ENCODE measurements around the gene CLCN5. TPM values are rescaled to one million over a fixed set of nuclear protein-coding genes. Genes with fewer than 3 reads are reported as not detected.

The CLCN5 gene
- total RNA-seq, 1 donor from 2014 or later: 8.7 TPM

DNA sequence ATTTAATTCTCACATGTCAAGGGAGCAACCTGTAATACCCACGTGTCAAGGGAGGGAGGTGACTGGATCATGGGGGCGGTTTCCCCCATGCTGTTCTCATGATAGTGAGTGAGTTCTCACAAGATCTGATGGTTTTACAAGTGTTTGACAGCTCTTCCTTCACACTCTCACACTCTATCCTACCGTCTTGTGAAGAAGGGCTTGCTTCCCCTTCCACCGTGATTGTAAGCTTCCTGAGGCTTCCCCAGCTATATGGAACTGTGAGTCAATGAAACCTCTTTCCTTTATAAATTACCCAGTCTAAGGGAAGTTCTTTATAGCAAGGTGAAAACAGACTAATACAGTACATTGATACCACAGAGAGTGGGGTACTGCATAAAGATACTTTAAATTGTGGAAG is 25.4 kb upstream of the CLCN5 start:
- H3K9ac ChIP-seq: no peak overlapping the region
- Mint-ChIP-seq H3K36me3 (no peaks in the 10 kb centered on the region), H3K4me1 (no peaks in the 10 kb centered on the region), H3K4me3 (no peak overlapping the region), H3K27me3 (ENCODE audit: insufficient read depth, low read depth) (no peaks in the 10 kb centered on the region), H3K27ac (no peak overlapping the region), H3K9me3 (peaks cover 15% of the 10 kb centered on the region)
- H3K4me3 ChIP-seq: no peak overlapping the region
- no peaks in the 10 kb centered on the region for H3F3A ChIP-seq (ENCODE audit: low read depth)
- H3K36me3 ChIP-seq: no peaks in the 10 kb centered on the region
- H3K4me1 ChIP-seq: no peaks in the 10 kb centered on the region
- no peaks in the 10 kb centered on the region for H3K9me3 ChIP-seq (ENCODE audit: low read depth)
- H3K4me2 ChIP-seq: no peak overlapping the region
- TF ChIP-seq EZH2phosphoT487 (IDR thresholded peaks at IDR 0.05) (no peak), EZH2 (IDR thresholded peaks at IDR 0.05) (no peak)
- TF ChIP-seq, protein P1, sequence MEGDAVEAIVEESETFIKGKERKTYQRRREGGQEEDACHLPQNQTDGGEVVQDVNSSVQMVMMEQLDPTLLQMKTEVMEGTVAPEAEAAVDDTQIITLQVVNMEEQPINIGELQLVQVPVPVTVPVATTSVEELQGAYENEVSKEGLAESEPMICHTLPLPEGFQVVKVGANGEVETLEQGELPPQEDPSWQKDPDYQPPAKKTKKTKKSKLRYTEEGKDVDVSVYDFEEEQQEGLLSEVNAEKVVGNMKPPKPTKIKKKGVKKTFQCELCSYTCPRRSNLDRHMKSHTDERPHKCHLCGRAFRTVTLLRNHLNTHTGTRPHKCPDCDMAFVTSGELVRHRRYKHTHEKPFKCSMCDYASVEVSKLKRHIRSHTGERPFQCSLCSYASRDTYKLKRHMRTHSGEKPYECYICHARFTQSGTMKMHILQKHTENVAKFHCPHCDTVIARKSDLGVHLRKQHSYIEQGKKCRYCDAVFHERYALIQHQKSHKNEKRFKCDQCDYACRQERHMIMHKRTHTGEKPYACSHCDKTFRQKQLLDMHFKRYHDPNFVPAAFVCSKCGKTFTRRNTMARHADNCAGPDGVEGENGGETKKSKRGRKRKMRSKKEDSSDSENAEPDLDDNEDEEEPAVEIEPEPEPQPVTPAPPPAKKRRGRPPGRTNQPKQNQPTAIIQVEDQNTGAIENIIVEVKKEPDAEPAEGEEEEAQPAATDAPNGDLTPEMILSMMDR (IDR thresholded peaks at IDR 0.05): no peak
- H2AFZ ChIP-seq (replicated peaks): no peak overlapping the region
- H3K27me3 ChIP-seq: no peaks in the 10 kb centered on the region
- no peak for DNase-seq (ENCODE audit: low spot score)
- no peaks in the 10 kb centered on the region for H4K20me1 ChIP-seq (ENCODE audit: low read depth)
- no peaks in the 10 kb centered on the region for H3K79me2 ChIP-seq (ENCODE audit: low read depth)
- no peak overlapping the region for H3K27ac ChIP-seq

DNA sequence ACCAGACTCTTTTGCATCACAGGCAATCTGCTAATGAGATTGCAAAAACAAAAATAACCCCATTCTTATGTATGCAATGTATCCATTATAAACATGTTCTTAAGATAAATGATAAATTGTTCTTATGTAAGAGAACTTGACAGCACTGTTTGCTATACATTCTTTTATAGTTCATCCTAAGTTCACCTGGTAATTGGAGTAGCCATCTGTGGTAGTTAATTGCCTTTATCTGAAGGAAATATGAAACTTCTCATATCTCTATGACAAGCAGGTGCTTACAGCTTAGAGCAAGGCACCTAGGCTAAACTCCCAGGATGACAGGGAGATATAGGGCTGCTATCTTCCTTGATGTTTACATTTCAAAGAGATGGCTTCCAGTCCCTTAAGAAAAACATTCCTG is 21.3 kb upstream of the CLCN5 start:
- H3K27ac Mint-ChIP-seq: no peak overlapping the region
- TF ChIP-seq EZH2 (IDR thresholded peaks at IDR 0.05) (no peak), EZH2phosphoT487 (IDR thresholded peaks at IDR 0.05) (no peak)
- TF ChIP-seq, protein P1 (IDR thresholded peaks at IDR 0.05): no peak
- no peak overlapping the region for H3K4me3 Mint-ChIP-seq
- Histone ChIP-seq H3K4me2 (no peak overlapping the region), H3K4me1 (no peaks in the 10 kb centered on the region), H3K9me3 (ENCODE audit: low read depth) (no peaks in the 10 kb centered on the region), H3F3A (ENCODE audit: low read depth) (no peaks in the 10 kb centered on the region), H3K27ac (no peak overlapping the region), H3K36me3 (no peaks in the 10 kb centered on the region), H3K79me2 (ENCODE audit: low read depth) (no peaks in the 10 kb centered on the region), H4K20me1 (ENCODE audit: low read depth) (no peaks in the 10 kb centered on the region), H2AFZ (replicated peaks) (no peak overlapping the region), H3K9ac (no peak overlapping the region), H3K27me3 (no peaks in the 10 kb centered on the region), H3K4me3 (no peak overlapping the region)
- no peak for DNase-seq (ENCODE audit: low spot score)
- no peaks in the 10 kb centered on the region for H3K36me3 Mint-ChIP-seq
- no peaks in the 10 kb centered on the region for H3K27me3 Mint-ChIP-seq (ENCODE audit: insufficient read depth, low read depth)
- H3K9me3 Mint-ChIP-seq: peaks cover 16% of the 10 kb centered on the region
- H3K4me1 Mint-ChIP-seq: no peaks in the 10 kb centered on the region

DNA sequence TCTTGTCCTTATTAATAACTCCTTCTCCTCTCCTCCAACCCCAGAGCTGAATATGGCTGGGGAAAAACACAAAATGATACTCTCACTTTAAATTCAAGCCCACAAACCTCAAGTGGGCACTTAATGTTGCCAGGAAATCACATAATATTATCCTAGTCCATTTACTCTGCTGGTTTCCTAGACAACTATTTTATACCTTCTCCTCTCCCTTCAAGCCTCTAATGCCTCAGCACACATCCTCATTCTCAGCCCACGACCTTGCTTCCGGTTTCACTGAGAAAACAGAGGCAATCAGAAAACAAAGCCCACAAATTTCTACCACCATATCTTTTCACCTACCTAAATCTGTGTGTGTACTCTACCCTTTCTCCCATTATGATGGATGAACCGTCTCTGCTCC is 12.1 kb upstream of the CLCN5 start:
- H3K9me3 ChIP-seq (ENCODE audit: low read depth): no peaks in the 10 kb centered on the region
- H3K36me3 ChIP-seq: no peaks in the 10 kb centered on the region
- H3K27ac ChIP-seq: no peak overlapping the region

More for the DNA sequence above, 12.1 kb upstream of the CLCN5 start:
- Histone ChIP-seq H3K4me3 (no peak overlapping the region), H3K4me1 (no peaks in the 10 kb centered on the region), H3K9ac (no peak overlapping the region), H4K20me1 (ENCODE audit: low read depth) (no peaks in the 10 kb centered on the region), H2AFZ (replicated peaks) (no peak overlapping the region), H3K79me2 (ENCODE audit: low read depth) (no peaks in the 10 kb centered on the region), H3K4me2 (no peak overlapping the region), H3K27me3 (no peaks in the 10 kb centered on the region), H3F3A (ENCODE audit: low read depth) (no peaks in the 10 kb centered on the region)
- no peaks in the 10 kb centered on the region for H3K36me3 Mint-ChIP-seq
- H3K27me3 Mint-ChIP-seq (ENCODE audit: insufficient read depth, low read depth): no peaks in the 10 kb centered on the region
- no peaks in the 10 kb centered on the region for H3K4me1 Mint-ChIP-seq
- no peak overlapping the region for H3K27ac Mint-ChIP-seq
- TF ChIP-seq, protein P1 (IDR thresholded peaks at IDR 0.05): no peak
- TF ChIP-seq EZH2 (IDR thresholded peaks at IDR 0.05) (no peak), EZH2phosphoT487 (IDR thresholded peaks at IDR 0.05) (no peak)
- peaks cover 3% of the 10 kb centered on the region for H3K9me3 Mint-ChIP-seq
- no peak for DNase-seq (ENCODE audit: low spot score)
- no peak overlapping the region for H3K4me3 Mint-ChIP-seq
